Ascending aorta (tissue), 2 donors: ENCODE data around the gene SEPSECS. TPM values are rescaled to one million over a fixed set of nuclear protein-coding genes. Genes with fewer than 3 reads are reported as not detected.
A peak's percentile ranks its signal among the peaks of the same experiment; 100 is the strongest.

ENCODE experiments used
- DNase-seq, 2 donors: peaks; one replicate each; pipeline ENCODE4 v3.0.0-alpha.2; 2019; ENCODE audit warnings: low spot score in 2 of 2
- H3K27ac ChIP-seq, 2 donors: fragments of 200-600 bp; sonication (generic); one replicate each; pipeline ENCODE4 v1.5.1; 2016 to 2017; ENCODE audit warnings: mild to moderate bottlenecking in 1 of 2
- H3K27me3 ChIP-seq: fragments of 200-600 bp; sonication (generic); one replicate; pipeline ENCODE4 v1.5.1; 2017
- H3K36me3 ChIP-seq, 2 donors: fragments of 200-600 bp; sonication (generic); one replicate each; pipeline ENCODE4 v1.5.1; 2016
- H3K4me1 ChIP-seq, 2 donors: fragments of 200-600 bp; sonication (generic); one replicate each; pipeline ENCODE4 v1.5.1; 2016 to 2017; ENCODE audit warnings: mild to moderate bottlenecking in 1 of 2
- H3K4me3 ChIP-seq, 2 donors: fragments of 200-600 bp; sonication (generic); one replicate each; pipeline ENCODE4 v1.5.1; 2016 to 2017; ENCODE audit warnings: mild to moderate bottlenecking in 1 of 2
- H3K9me3 ChIP-seq, 2 donors: fragments of 200-600 bp; sonication (generic); one replicate each; pipeline ENCODE4 v1.5.1; 2016
- CTCF ChIP-seq, 3 experiments: fragments of 200-600 bp in 2 of 3; fragments of 450-650 bp in 1 of 3; sonication (generic) in 2 of 3; IDR thresholded peaks; one replicate each; pipeline ENCODE4 v1.5.1; 2016 to 2019; ENCODE audit warnings: antibody characterized with exemption in 3 of 3, mild to moderate bottlenecking in 1 of 3, moderate library complexity in 1 of 3
- intact Hi-C: fragments of 100-400 bp; cut with DNase I; formaldehyde crosslinking; loops from one replicate; pipeline ENCODE4 v1.15.1; 2023
- total RNA-seq: library from RNA; depleted of rRNA; stranded (reverse); fragments of >200 nt; gene quantifications from one replicate; pipeline ENCODE4 v1.1.0, GENCODE V29; 2016

Gene SEPSECS
- total RNA-seq, 1 donor from 2014 or later: 5.2 TPM

GRCh38 chr4:25142468-25142867, 17.8 kb downstream of the SEPSECS start:
- Histone ChIP-seq H3K36me3 (peaks cover 0 to 5% of the 10 kb centered on the region in 2 donors), H3K4me3 (no peak overlapping the region), H3K27ac (no peak overlapping the region), H3K4me1 (no peaks in the 10 kb centered on the region), H3K9me3 (no peaks in the 10 kb centered on the region), H3K27me3 (no peaks in the 10 kb centered on the region)
- intact Hi-C loops: no loop called here
- TF ChIP-seq CTCF (IDR thresholded peaks at IDR 0.05): no peak
- no peak for DNase-seq

DNA sequence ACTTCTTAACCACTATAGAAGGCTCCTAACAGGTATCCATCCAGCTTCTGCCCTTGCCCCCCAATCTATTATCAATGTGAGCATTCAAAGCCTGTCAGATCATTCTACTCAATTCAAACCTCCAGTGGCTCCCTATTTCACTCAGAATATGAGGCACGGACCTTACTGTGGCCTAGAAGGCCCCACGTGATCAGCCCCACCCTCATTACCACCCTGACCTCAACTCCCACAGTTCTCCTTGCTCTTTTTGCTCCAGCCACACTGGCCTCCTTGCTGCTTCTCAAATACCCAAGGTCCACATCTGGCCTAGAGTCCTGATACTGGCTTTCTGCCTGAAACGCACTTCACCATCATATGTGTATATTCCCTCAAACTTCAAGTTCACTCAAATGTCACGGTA, 18.7 kb downstream of the SEPSECS start:
- no peak for DNase-seq
- TF ChIP-seq CTCF (IDR thresholded peaks at IDR 0.05): no peak
- intact Hi-C loops: no loop called here
- Histone ChIP-seq H3K9me3 (peaks cover 0 to 5% of the 10 kb centered on the region in 2 donors), H3K4me1 (no peaks in the 10 kb centered on the region), H3K27me3 (no peaks in the 10 kb centered on the region), H3K27ac (no peak overlapping the region), H3K4me3 (no peak overlapping the region), H3K36me3 (peaks cover 0 to 5% of the 10 kb centered on the region in 2 donors)

DNA sequence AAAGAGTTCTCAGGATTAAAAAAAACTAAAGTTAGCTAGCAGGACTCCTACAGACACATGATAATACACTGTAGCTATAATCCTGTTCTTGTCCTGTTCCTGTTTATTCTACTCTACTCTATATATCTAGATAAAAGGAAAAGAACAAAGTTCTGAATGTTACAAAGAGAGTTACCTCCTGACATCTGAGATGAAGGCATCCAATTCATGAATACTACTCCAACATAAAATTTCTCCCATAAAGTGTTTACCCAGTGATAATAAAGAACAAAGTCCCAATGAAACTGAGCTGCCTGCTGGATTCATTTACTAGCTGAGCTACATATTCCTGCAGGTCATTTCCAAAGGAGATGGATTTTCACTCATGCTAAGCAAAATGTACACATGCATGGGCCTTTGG, 27.1 kb downstream of the SEPSECS start:
- Histone ChIP-seq H3K36me3 (no peaks in the 10 kb centered on the region), H3K27me3 (no peaks in the 10 kb centered on the region), H3K4me1 (peaks cover 0 to 9% of the 10 kb centered on the region in 2 donors), H3K27ac (no peak overlapping the region), H3K9me3 (peaks cover 0 to 6% of the 10 kb centered on the region in 2 donors), H3K4me3 (no peak overlapping the region)
- intact Hi-C loops: no loop called here
- no peak for DNase-seq
- TF ChIP-seq CTCF (IDR thresholded peaks at IDR 0.05): no peak

DNA sequence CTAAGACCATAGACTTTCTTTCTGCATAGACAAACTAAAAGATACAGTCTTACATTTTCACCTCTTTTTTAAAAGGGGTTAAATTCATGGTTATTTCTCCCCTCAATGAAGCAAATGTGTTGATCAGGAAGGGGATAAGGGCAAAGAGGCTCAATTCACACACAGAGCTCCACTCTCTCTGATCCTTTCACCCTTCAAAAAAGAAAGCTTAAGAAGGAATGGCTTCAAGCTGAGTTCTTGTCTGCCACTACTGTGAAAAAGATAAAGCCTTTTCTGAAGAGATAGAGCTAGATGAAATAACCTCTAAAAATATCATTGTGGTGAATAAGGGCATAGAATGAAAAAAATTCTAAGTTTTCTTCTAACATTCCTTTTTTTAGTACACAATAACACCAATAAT, 28.3 kb downstream of the SEPSECS start:
- peaks cover 0 to 9% of the 10 kb centered on the region in 2 donors for H3K4me1 ChIP-seq
- TF ChIP-seq CTCF (IDR thresholded peaks at IDR 0.05): no peak
- H3K27ac ChIP-seq: peak overlapping the region in 1 of 2 donors; percentile 12
- H3K9me3 ChIP-seq: peaks cover 0 to 4% of the 10 kb centered on the region in 2 donors
- intact Hi-C loops: no loop called here
- no peak for DNase-seq
- H3K27me3 ChIP-seq: no peaks in the 10 kb centered on the region
- no peaks in the 10 kb centered on the region for H3K36me3 ChIP-seq
- no peak overlapping the region for H3K4me3 ChIP-seq

GRCh38 chr4:25131381-25131780, 28.9 kb downstream of the SEPSECS start:
- intact Hi-C loops: no loop called here
- no peak overlapping the region for H3K4me3 ChIP-seq
- no peak for TF ChIP-seq CTCF (IDR thresholded peaks at IDR 0.05)
- H3K9me3 ChIP-seq: no peaks in the 10 kb centered on the region
- no peaks in the 10 kb centered on the region for H3K27me3 ChIP-seq
- no peak for DNase-seq
- peaks cover 0 to 9% of the 10 kb centered on the region in 2 donors for H3K4me1 ChIP-seq
- H3K27ac ChIP-seq: no peak overlapping the region
- H3K36me3 ChIP-seq: no peaks in the 10 kb centered on the region

GRCh38 chr4:25129917-25130316, 30.3 kb downstream of the SEPSECS start:
- no peak for TF ChIP-seq CTCF (IDR thresholded peaks at IDR 0.05)
- Histone ChIP-seq H3K4me3 (no peak overlapping the region), H3K9me3 (no peaks in the 10 kb centered on the region), H3K27ac (no peak overlapping the region), H3K4me1 (peaks cover 0 to 9% of the 10 kb centered on the region in 2 donors), H3K27me3 (no peaks in the 10 kb centered on the region), H3K36me3 (peaks cover 0 to 4% of the 10 kb centered on the region in 2 donors)
- intact Hi-C loops: no loop called here
- no peak for DNase-seq
